Thoracic aorta (tissue), 2 donors: ENCODE results near the gene TYW1B. TPM values are rescaled to one million over a fixed set of nuclear protein-coding genes. Genes with fewer than 3 reads are reported as not detected.
"Not testable (repeated sequence)": the region's sequence is repeated elsewhere in the genome, so short reads cannot be mapped to it uniquely, and the experiment has no call there.

Source experiments
- ATAC-seq: fragments of 150-250 bp; one replicate; pipeline ENCODE4 v1.8.0; 2017; ENCODE audit warnings: low read depth; ENCODE audit not compliant: insufficient number of reproducible peaks, low FRiP score
- DNase-seq: peaks from one replicate; pipeline ENCODE4 v3.0.0-alpha.2; 2020; ENCODE audit warnings: low spot score
- H3K27ac ChIP-seq, 2 donors: fragments of 200-600 bp; sonication (generic); 1 replicate in 1 of 2; 2 replicates in 1 of 2; pipeline ENCODE4 v1.5.1; 2016; ENCODE audit warnings: mild to moderate bottlenecking in 2 of 2, moderate library complexity in 2 of 2
- H3K27me3 ChIP-seq: fragments of 200-600 bp; sonication (generic); replicated peaks from 2 replicates; pipeline ENCODE4 v1.6.0; 2016; ENCODE audit warnings: mild to moderate bottlenecking; ENCODE audit not compliant: insufficient read depth
- H3K36me3 ChIP-seq: fragments of 200-600 bp; sonication (generic); one replicate; pipeline ENCODE4 v1.5.1; 2016
- H3K4me1 ChIP-seq, 2 donors: fragments of 200-600 bp; sonication (generic); 1 replicate in 1 of 2; 2 replicates in 1 of 2; pipeline versions ENCODE4 v1.5.1 to v1.6.0; 2016; ENCODE audit warnings: low read depth in 2 of 2, mild to moderate bottlenecking in 1 of 2; ENCODE audit not compliant: control insufficient read depth in 1 of 2
- H3K4me3 ChIP-seq: fragments of 200-600 bp; sonication (generic); 2 replicates; pipeline ENCODE4 v1.5.1; 2016; ENCODE audit warnings: mild to moderate bottlenecking
- H3K9me3 ChIP-seq: fragments of 200-600 bp; sonication (generic); 2 replicates; pipeline ENCODE4 v1.5.1; 2016
- CTCF ChIP-seq: fragments of 200-600 bp; sonication (generic); IDR thresholded peaks from one replicate; pipeline ENCODE4 v1.5.1; 2019; ENCODE audit warnings: antibody characterized with exemption
- total RNA-seq, 2 donors: library from RNA; depleted of rRNA; stranded (reverse); fragments of >200 nt; gene quantifications; one replicate each; pipeline versions ENCODE4 v1.1.0 to v1.2.3, GENCODE V29; 2016

TYW1B gene
- total RNA-seq, 2 donors from 2014 or later: 1.1 to 6.8 TPM

GRCh38 chr7:72710983-72711382, 117.0 kb downstream of the TYW1B start:
- no peaks in the 10 kb centered on the region for H3K27me3 ChIP-seq
- no peak for TF ChIP-seq CTCF
- H3K4me3 ChIP-seq: no peak overlapping the region
- H3K4me1 ChIP-seq: no peaks in the 10 kb centered on the region
- H3K36me3 ChIP-seq: no peaks in the 10 kb centered on the region
- H3K9me3 ChIP-seq: no peaks in the 10 kb centered on the region
- H3K27ac ChIP-seq: no peak overlapping the region
- no peak for DNase-seq
- ATAC-seq: no peak

GRCh38 chr7:72709909-72710308, 118.1 kb downstream of the TYW1B start:
- Histone ChIP-seq H3K27ac (no peak overlapping the region), H3K9me3 (no peaks in the 10 kb centered on the region), H3K36me3 (no peaks in the 10 kb centered on the region), H3K4me3 (no peak overlapping the region), H3K4me1 (no peaks in the 10 kb centered on the region), H3K27me3 (no peaks in the 10 kb centered on the region)
- no peak for DNase-seq
- TF ChIP-seq CTCF: no peak
- no peak for ATAC-seq

GRCh38 chr7:72708371-72709050, 119.5 kb downstream of the TYW1B start:
- not testable (repeated sequence) for H3K9me3 ChIP-seq, ATAC-seq

GRCh38 chr7:72706521-72706920, 121.5 kb downstream of the TYW1B start:
- no peak overlapping the region for H3K4me3 ChIP-seq
- H3K27me3 ChIP-seq: no peaks in the 10 kb centered on the region
- no peak overlapping the region for H3K27ac ChIP-seq
- H3K4me1 ChIP-seq: no peaks in the 10 kb centered on the region
- ATAC-seq (no peak), DNase-seq (no peak)
- H3K36me3 ChIP-seq: no peaks in the 10 kb centered on the region
- no peak for TF ChIP-seq CTCF
- H3K9me3 ChIP-seq: no peaks in the 10 kb centered on the region

More at GRCh38 chr7:72708371-72709050, 119.5 kb downstream of the TYW1B start:
- H3K4me1 ChIP-seq, H3K4me3 ChIP-seq, H3K27ac ChIP-seq, H3K27me3 ChIP-seq, H3K36me3 ChIP-seq, DNase-seq: not testable (repeated sequence)

- not testable (repeated sequence) for H3K4me1 ChIP-seq, H3K36me3 ChIP-seq, H3K9me3 ChIP-seq, H3K27ac ChIP-seq, H3K4me3 ChIP-seq, ATAC-seq, DNase-seq, H3K27me3 ChIP-seq
Observed at GRCh38 chr7:72705693-72706092, 122.3 kb downstream of the TYW1B start.

- DNase-seq (no peak), ATAC-seq (no peak)
- Histone ChIP-seq H3K4me1 (no peaks in the 10 kb centered on the region), H3K4me3 (no peak overlapping the region), H3K36me3 (no peaks in the 10 kb centered on the region), H3K27me3 (no peaks in the 10 kb centered on the region), H3K9me3 (no peaks in the 10 kb centered on the region), H3K27ac (no peak overlapping the region)
- no peak for TF ChIP-seq CTCF
Observed at GRCh38 chr7:72704894-72705293, 123.1 kb downstream of the TYW1B start.

- H3K4me3 ChIP-seq, H3K36me3 ChIP-seq, H3K27me3 ChIP-seq, H3K4me1 ChIP-seq, H3K9me3 ChIP-seq, ATAC-seq, DNase-seq, H3K27ac ChIP-seq: not testable (repeated sequence)
Observed at GRCh38 chr7:72700548-72700947, 127.5 kb downstream of the TYW1B start.

- not testable (repeated sequence) for ATAC-seq, H3K4me1 ChIP-seq, H3K9me3 ChIP-seq, H3K27me3 ChIP-seq, H3K36me3 ChIP-seq, DNase-seq, H3K4me3 ChIP-seq, H3K27ac ChIP-seq
Observed at GRCh38 chr7:72697066-72697465, 130.9 kb downstream of the TYW1B start.

GRCh38 chr7:72696643-72697042, 131.4 kb downstream of the TYW1B start:
- not testable (repeated sequence) for H3K27me3 ChIP-seq, H3K9me3 ChIP-seq, H3K4me1 ChIP-seq, H3K27ac ChIP-seq, H3K4me3 ChIP-seq, ATAC-seq, H3K36me3 ChIP-seq, DNase-seq
